ENCODE measurements around the gene FAM186B.

The FAM186B gene

GRCh38 chr12:49609059-49609874 is 3.8 kb upstream of the FAM186B start:
- no peak for DNase-seq

GRCh38 chr12:49604856-49605255 is 583 bp downstream of the FAM186B start:
- no peak for DNase-seq

GRCh38 chr12:49603721-49604120 is 1.7 kb downstream of the FAM186B start:
- DNase-seq = no peak

GRCh38 chr12:49599961-49600360 is 5.5 kb downstream of the FAM186B start:
- DNase-seq = no peak

GRCh38 chr12:49598527-49598926 is 6.9 kb downstream of the FAM186B start:
- DNase-seq = no peak

GRCh38 chr12:49588721-49589516 is 16.5 kb downstream of the FAM186B start:
- DNase-seq = no peak

- no peak for DNase-seq
These were observed 17.2 kb downstream of the FAM186B start for GRCh38 chr12:49588281-49588680.

- no peak for DNase-seq
These were observed 18.1 kb downstream of the FAM186B start for GRCh38 chr12:49587174-49587908.

GRCh38 chr12:49585477-49586459 is 19.7 kb downstream of the FAM186B start:
- DNase-seq = no peak

GRCh38 chr12:49584591-49584990 is 20.8 kb downstream of the FAM186B start:
- no peak for DNase-seq

GRCh38 chr12:49583366-49584094 is 21.9 kb downstream of the FAM186B start:
- no peak for DNase-seq

GRCh38 chr12:49582850-49583249 is 22.6 kb downstream of the FAM186B start:
- no peak for DNase-seq

- no peak for DNase-seq
These were observed 23.2 kb downstream of the FAM186B start for GRCh38 chr12:49582201-49582600.

- DNase-seq = peak; percentile 29
These were observed 24.6 kb downstream of the FAM186B start for GRCh38 chr12:49580572-49581535.

GRCh38 chr12:49578471-49579112 is 26.8 kb downstream of the FAM186B start:
- DNase-seq = no peak

- no peak for DNase-seq
These were observed 27.7 kb downstream of the FAM186B start for GRCh38 chr12:49577589-49578315.

GRCh38 chr12:49568442-49569162 is 36.8 kb downstream of the FAM186B start:
- DNase-seq = peak; percentile 1
